ENCODE data around the gene NCKAP5. TPM values are rescaled to one million over a fixed set of nuclear protein-coding genes. Genes with fewer than 3 reads are reported as not detected.

The NCKAP5 gene
- total and polyA plus RNA-seq, 9 of the 15 experiments (the other 6 are each of a cell fraction or from before 2014, with no cell fraction given): not detected

GRCh38 chr2:133316557-133316956 lies 251.7 kb downstream of the NCKAP5 start:
- Histone ChIP-seq H3K27ac (ENCODE audit: extremely low read depth, low read depth, low read length) (no peak overlapping the region), H3K79me2 (ENCODE audit: control insufficient read depth, insufficient read depth, low read length) (no peaks in the 10 kb centered on the region), H3K9me1 (ENCODE audit: control insufficient read depth, insufficient read depth, low read length) (no peaks in the 10 kb centered on the region), H2AFZ (ENCODE audit: low read depth, low read length) (no peak overlapping the region), H3K36me3 (ENCODE audit: control insufficient read depth, insufficient read depth, low read length) (no peaks in the 10 kb centered on the region), H3K4me2 (ENCODE audit: insufficient read depth, low read length) (no peak overlapping the region), H3K4me1 (replicated peaks in 1 of 2; ENCODE audit: control insufficient read depth in 2 of 2, insufficient read depth in 2 of 2, low read length in 2 of 2) (no peaks in the 10 kb centered on the region), H4K20me1 (replicated peaks; ENCODE audit: control insufficient read depth, insufficient read depth, low read length) (no peaks in the 10 kb centered on the region), H3K9ac (ENCODE audit: insufficient read depth in 1 of 2, low read depth in 2 of 2, low read length in 2 of 2) (no peak overlapping the region), H3K4me3 (no peak overlapping the region), H3K27me3 (ENCODE audit: control insufficient read depth in 2 of 2, insufficient read depth in 2 of 2, low read length in 2 of 2) (no peaks in the 10 kb centered on the region), H3K9me3 (replicated peaks; ENCODE audit: control insufficient read depth, insufficient read depth, low read depth, low read length) (no peaks in the 10 kb centered on the region)
- ChIA-PET POLR2A (no interaction called here), CTCF (ENCODE audit: low intra/inter-chr PET ratio) (no interaction called here)
- DNase-seq (ENCODE audit: extremely low read depth in 1 of 4, low spot score in 3 of 4): no peak
- no peak for ATAC-seq
- in situ Hi-C loops (cut with MboI) (no loop called here), intact Hi-C loops (cut with micrococcal nuclease) (no loop called here)
- FAIRE-seq: no peak
- no TSS peak for BruUV-seq (replicated peaks)
- WGBS (ENCODE audit: insufficient coverage, low coverage, missing lambda C conversion rate): 0% methylated on average over 2 of the region's 2 CpGs
- TF ChIP-seq MTA3 (IDR thresholded peaks at IDR 0.05; ENCODE audit: borderline replicate concordance) (no peak), IRF9 (tag; IDR thresholded peaks at IDR 0.05) (no peak), YBX1 (IDR thresholded peaks at IDR 0.05) (no peak), FOXP1 (CRISPR knock-in tag; IDR thresholded peaks at IDR 0.05) (no peak), MED1 (CRISPR knock-in tag; IDR thresholded peaks at IDR 0.05; ENCODE audit: borderline replicate concordance) (no peak), ZFPM2 (CRISPR knock-in tag; IDR thresholded peaks at IDR 0.05) (no peak), MTA2 (IDR thresholded peaks at IDR 0.05; ENCODE audit: low read depth) (no peak), CREB3 (tag; conservative IDR thresholded peaks at IDR 0.05; ENCODE audit: low read depth) (no peak), ARHGAP35 (IDR thresholded peaks at IDR 0.05; ENCODE audit: partially characterized antibody) (no peak), ZNF395 (CRISPR knock-in tag; IDR thresholded peaks at IDR 0.05) (no peak), ZNF165 (CRISPR knock-in tag; IDR thresholded peaks at IDR 0.05; ENCODE audit: borderline replicate concordance) (no peak), ZBTB17 (CRISPR knock-in tag; IDR thresholded peaks at IDR 0.05) (no peak), BACH1 (tag; IDR thresholded peaks at IDR 0.05) (no peak), NONO (IDR thresholded peaks at IDR 0.05; ENCODE audit: low read depth in 2 of 2, low read length in 1 of 2) (no peak), NR0B1 (IDR thresholded peaks at IDR 0.05; ENCODE audit: partially characterized antibody) (no peak), ARID3B (CRISPR knock-in tag; IDR thresholded peaks at IDR 0.05; ENCODE audit: borderline replicate concordance) (no peak), COPS2 (conservative IDR thresholded peaks at IDR 0.05) (no peak)

All from K562 (cell line).